Hematopoietic multipotent progenitor cell treated with erythropoietin and hydrocortisone succinate and interleukin-3 and kit ligand, for 17 days (in vitro differentiated cells): Measurements from ENCODE around the gene RBBP8NL.
"Not testable (repeated sequence)": the region's sequence is repeated elsewhere in the genome, so short reads cannot be mapped to it uniquely, and the experiment has no call there.

Experiments used
- DNase-seq: peaks from one replicate; pipeline ENCODE4 v3.0.0-alpha.2; 2015; ENCODE audit warnings: low spot score

Gene RBBP8NL

DNA sequence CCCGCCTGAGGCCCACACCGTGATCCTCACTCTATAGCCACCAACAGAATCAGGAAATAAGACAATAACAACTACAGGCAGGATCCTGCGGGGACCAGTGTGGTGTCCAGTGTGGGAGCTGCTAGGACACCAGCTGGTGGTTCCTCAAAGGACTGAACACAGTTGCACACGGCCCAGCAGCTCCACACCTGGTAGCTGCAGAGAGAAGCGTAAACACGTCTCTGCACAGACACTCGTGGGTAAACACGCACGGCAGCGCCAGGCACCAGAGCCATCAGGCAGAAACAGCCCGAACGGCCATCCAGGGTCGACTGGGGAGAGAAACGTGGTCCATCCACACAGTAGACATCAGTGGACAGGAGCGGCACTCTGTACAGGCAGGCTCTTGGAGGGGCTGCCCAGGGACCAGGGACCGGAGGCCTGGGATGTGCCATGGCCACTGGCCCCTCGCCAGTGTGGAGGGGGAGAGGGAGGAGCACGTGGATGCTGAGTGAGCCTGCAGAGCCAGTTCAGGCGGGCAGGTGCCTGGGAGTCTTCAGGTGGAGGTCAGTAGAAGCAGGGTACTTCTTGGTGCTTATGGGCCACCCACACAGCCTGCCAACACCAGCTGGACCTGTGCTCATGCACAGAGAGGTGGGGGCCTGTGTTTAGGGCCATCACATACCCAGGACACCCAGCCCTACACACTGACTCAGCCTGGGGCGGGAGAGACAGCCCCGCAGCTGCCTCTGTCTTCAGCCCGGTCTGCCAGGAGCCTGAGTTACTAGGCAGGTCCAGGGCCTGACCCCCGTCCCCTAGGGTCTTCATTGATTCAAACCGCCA lies 52.8 kb downstream of the RBBP8NL start:
- DNase-seq, result no peak

DNA sequence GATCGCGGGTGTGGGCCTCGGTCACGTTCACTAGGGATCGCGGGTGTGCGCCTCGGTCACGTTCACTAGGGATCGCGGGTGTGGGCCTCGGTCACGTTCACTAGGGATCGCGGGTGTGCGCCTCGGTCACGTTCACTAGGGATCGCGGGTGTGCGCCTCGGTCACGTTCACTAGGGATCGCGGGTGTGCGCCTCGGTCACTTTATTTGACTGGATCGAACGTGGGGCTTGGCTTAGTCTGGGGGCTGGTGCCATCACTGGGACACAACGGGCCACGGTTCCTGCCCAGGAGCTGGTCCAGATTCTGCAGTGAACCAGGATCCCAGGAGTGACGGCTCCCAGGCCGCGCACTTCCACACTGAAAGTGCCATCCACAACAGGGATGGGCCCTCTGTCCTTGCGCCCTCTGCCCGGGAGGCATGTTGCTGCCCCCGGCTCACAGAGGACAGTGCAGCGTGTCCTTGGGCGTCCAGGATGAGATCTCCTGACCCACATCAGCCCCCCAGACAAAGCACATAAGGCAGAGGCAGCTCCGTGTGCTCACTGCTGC lies 53.6 kb downstream of the RBBP8NL start:
- DNase-seq, result not testable (repeated sequence)

DNA sequence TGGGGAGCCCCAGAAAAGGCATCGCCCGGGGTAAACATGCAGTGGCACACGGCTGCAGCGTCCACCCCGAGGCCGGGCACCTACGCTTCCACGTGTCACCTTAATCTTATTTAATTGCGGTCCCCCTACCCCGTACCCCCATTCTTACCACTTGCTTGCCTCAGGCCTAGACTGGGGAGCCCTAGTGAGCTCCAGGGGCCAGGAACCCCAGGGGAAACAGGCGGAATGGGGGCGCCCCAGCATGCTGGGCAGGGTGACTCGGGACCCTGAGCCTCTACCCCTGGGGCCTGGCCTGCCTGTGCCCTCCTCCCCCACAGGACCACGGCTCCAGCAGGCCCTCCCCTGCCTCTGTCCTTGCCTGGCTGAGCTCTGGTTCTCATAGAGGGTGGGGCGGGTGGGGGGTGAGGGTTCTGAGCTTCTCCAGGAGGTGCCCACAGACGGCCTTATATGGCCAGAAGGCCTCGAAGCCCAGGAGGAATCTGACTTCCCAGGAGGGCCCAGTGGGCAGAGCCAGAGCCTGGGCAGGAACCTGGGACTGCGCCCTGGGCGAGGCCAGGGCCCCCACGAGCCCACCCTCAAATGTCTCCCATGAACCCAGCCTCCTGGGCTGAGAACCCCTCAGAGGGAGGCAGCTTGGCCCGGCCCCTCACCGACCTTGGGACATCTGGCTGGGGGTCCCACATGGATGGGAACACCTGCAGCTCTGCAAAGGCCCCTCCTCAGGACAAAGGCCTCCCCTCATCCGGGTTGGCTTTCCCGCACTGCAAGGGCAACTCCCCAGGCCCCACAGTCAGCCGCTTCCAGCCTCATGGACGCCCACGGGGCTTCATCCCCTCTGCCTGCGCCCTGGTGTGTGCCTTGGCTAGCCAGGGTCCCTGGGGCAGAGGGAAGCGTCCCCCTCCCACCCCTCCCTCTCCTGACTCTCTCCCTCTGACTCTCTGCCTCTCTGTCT lies 55.0 kb downstream of the RBBP8NL start:
- no peak for DNase-seq

DNA sequence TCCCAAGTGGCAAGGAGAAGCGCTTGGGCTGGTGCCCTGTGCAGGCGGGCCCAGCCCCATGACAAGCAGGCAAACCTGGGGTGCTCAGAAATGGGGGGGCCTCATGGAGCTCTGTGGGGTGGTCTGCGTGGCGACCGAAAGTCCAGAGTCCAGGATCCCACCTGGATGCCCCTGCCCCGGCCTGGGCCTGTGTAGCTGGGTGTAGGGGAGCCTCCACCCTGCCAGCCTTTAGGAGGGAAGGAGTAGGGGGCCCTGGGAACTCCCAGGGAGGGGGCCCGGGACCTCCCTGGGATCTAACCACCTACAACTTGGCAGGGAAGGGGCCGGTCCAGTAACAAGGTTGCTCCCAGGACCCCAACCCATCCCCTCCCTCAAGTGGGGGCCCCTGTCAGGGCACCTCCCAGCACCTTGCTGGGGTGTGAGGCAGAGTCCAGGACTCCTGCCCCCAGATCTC lies 55.7 kb downstream of the RBBP8NL start:
- DNase-seq, result no peak

DNA sequence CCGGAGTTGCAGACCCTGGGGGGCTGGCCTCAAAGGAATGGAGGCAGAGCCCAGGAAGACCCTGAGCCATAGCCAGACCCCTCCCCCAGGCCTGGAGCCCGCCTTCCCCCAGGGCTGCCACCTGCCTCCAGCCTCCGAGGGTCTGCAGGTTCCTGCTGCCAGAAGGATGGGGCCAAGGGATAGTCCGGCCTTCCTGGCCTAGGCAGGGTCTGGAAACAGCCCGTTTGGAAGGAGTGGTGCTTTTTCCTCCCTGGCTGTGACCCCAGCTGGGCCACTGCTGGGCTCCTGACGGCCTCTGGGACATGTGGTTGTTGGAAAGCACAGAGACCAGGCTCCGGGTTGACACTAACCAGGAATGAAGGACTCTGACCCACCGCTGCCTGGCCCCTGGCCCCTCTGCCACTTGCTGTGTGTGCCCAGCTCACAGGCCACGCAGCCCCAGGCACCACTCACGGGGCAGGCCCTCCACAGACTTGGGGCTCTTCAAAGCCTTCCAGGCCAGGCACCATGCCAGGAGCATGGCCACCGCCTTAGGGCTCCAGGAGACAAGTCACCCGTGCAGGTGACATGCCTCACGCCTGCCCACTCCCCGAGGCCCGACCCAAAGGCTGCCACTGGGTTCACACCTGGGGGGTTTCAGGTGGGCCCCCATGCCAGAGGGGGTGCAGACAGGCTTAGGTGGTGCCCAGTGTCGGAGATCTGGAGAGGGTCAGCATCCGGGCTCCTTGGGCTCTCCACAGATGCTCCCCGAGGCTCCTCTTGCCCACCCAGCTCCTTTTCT lies 56.3 kb downstream of the RBBP8NL start:
- no peak for DNase-seq

DNA sequence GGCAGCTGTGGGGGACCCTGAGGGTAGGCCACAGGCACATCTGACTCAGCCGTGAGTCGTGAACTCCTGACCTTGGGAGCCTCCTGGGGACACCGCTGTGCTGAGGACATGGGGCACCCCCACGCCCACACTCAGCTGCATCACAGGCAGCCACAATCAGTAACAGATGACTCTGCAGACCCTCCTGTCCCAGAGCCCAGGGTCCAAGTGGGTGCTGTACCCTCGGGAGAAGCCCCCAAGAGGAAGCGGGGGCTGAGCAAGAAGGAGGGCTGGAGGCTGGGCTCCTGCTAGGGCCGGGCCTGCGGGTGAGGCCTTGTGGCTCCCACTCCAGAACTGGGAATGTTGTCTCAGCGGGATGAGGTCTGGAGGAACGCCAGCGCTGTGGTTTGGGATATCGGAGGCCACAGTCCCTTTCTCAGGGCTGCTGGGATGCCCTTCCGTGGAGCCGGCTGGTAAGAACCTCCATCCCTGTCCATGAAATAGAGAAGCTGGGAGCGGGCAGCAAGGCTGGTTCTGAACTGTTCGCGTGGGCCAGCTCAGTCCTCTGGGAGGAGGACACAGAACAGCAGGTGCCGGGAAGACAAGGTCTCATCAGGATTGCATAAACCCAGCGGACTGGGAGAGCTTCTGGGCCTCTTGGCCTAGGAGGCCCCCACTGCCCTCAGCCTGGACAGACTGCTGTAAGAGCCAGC lies 57.1 kb downstream of the RBBP8NL start:
- no peak for DNase-seq

DNA sequence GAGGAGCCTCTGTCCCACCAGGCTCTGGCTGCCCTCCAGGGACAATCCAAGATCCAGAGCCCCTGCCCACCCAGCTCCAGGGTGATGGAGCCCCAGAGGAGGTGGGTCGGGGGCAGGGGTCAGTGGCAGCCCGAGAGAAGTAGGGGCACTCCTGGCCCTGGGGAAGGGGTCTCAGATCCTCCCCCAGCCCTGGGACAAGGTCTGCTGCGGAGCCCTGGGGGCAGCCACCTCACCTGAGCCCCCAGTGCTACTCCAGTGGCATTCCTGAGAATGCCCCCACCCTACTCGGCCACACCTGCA lies 57.6 kb downstream of the RBBP8NL start:
- no peak for DNase-seq

DNA sequence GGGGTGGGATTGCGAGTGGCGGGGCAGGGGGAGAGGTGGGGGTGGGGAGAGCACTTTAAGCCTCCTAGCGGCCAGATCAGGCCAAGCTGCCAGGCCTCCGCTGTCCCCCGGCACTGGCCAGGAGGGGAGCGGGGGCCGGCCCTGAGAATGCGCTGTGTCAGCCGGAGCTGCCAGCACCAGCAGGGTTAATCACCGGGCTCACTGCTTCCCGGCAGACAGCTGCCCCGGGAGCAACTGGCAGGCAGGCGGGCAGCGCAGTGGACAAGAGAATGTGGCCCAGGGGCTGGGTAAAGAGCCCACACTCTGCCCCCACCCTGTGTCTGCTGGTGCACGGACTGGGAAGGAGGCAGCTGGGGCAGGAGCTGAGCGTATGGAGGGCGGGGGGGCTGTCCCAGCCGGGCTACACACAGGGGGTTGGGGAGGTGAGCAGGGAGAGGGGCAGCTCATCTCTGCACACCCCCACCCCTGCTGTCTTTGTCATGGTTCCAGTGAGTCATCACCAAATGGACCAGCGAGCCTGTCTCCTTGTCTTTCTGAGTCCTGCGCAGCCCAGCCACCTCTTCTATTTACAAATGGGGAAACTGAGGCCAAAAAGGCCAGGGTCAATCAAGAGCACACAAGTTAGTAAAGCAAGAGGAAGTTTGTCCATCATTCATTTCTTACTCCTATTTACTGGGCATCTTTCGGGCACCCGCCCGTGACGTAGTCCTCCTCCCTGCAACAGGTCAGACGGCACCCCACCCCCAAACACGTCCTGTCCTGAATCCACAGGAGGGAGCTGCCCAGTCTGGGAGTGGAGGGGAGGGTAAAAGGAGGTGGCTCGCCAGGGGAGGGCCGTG lies 58.1 kb downstream of the RBBP8NL start:
- no peak for DNase-seq

DNA sequence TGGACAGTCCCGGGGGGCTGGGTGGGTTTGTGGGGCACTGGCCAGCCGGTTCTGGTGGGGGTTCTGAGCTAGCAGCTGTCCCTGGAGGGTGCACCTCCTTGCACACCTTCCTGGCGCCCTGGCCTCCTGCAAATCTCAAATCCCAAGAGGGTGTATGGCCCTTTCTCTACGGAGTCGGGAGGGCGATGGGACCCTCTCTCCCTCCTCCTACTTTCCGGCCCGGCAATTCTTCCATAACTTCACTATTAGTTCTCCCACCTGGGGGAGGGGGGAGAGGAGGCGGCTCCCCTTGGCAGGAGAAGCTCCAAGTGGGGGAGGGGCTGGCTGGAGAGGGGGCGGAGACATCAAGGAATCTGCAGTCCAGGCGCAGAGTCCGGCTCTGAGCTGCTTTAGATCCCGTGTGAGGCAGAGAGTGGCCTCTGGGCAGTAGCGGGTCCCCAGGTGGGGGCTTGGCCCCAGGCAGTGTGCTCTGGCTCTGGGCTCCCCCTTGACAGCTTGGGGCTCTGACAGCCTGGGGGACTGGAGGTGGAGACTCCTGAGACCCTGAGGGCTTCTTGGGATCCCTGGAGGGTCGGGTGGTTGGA lies 58.9 kb downstream of the RBBP8NL start:
- DNase-seq, result no peak

DNA sequence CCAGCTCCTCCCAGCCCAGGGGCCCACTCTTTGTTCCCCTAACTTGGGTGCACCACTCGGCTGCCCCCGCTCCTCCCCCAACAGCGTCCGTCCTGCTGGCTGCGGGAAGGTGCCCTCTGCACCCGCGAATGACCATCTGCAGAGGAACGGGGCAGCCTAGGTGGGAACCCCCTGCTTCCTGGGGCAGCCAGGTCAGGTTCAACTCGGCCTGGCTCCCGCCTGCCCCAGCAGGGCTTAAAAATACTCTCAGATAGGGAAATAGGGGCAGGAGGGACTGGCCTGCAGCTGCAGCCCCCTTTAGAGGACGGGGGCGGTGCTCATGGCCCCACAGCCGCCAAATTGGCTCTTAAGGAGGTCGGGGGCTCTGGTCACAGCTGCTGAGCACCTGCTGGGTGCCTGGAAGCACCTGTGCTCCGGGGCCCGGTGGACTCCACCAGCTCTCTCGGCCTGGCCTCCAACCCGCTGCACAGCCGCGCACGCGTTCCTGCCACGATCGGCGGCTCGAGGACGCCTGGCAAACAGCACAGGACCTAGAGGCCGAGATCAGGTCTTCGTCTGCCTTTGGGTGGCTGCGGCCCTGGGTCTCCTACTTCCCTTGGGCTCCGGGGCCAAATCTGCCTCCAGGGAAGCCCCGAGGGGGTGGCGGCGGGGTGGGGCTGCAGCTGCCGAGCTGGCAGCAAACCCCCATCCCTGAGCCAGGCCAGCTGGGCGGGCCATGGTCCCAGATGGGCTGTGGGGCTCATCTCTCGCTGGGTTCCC lies 59.5 kb downstream of the RBBP8NL start:
- no peak for DNase-seq

DNA sequence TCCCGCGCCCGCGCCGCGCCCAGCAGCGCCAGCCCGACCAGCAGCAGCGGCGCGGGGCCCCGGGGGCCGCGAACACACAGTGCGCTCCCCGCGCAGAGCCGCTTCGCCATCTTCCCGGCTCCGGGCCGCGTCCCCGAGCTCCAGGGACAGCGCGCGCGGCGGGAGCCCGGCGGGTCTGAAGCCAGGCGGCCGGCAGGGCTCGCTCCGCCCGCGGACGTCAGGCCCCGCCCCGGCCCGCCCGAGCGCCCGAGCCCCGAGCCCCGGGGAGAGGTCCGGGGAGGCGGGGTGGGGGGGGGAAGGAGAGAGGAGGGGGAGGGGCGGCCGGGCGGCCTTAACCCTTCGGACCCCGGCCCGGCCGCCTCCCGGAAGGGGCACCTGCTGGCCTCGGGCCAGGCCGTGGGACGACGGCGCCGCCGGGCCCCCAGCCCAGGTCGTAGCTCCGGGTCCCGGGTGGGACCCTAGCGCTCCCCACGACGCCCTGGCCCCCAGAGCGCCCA lies 60.2 kb downstream of the RBBP8NL start, which contains the start of gene LAMA5:
TSS of gene LAMA5 (minus strand) at position 177 of the 497 bp plus-strand sequence. CDS start at position 110, 67 bp downstream.
- peak; percentile 13 for DNase-seq

DNA sequence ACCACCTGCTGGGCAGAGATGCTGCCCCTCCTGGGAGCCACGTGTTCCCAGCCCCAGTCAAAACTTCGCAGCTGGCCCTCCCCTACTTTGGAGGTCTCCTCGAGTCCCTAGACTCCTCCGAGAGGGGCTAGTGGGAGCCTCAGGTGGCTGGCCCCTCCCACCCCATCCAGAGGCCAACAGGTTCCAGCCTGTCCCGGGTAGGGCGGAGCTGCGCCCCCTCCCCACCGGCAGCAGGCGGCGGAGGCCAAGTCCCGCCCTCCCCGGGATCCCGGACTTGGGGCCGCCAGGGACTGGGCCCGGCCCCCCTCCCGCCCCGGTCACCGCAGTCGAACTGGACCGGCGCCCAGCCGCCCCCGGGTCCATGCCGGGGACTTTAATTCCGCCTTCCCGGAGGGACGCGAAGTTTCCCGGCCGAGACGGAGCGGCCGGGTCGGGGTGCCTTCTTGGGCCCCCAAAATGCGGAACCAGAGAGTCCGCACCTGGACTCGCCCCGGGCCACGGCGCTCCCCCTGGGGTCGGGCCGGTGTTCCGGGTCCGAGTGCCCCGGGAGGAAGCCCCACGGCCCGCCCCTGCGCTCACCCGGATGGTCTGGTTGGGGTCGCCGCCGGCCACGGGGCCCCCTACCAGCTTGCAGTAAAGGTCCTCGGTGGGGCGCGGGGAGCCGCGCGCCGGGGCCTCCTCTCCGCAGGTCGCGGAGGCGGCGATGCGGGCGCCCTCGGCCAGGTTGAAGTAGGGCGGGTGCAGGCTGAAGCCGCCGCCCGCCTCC lies 60.8 kb downstream of the RBBP8NL start:
- no peak for DNase-seq

DNA sequence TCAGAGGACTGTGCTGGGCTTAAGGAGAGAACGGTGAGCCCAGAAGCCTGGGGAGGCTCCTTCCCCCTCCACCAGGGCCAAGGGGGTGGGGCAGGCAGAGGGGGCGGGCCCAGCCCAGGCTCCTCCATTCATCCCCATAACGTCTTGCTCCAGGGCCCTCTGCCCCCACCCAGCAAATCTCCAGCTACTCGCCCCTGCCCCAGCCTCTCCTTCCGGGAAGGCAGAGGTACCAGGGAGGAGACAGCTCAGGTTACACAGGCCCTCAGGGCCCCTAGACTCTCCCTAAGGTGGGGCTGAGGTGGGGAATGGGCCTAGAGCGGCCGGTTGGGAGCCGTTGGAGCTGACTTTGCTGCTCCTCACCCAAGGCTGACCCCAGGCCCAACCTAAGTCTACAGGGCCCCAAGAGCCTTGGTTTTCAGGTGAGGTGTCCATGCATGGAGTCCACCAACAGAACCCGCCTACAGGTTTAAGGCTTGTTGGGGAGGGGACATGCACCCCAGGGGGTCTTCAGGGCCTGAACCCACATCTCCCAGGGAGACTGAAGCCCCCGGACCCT lies 61.4 kb downstream of the RBBP8NL start:
- DNase-seq, result no peak

DNA sequence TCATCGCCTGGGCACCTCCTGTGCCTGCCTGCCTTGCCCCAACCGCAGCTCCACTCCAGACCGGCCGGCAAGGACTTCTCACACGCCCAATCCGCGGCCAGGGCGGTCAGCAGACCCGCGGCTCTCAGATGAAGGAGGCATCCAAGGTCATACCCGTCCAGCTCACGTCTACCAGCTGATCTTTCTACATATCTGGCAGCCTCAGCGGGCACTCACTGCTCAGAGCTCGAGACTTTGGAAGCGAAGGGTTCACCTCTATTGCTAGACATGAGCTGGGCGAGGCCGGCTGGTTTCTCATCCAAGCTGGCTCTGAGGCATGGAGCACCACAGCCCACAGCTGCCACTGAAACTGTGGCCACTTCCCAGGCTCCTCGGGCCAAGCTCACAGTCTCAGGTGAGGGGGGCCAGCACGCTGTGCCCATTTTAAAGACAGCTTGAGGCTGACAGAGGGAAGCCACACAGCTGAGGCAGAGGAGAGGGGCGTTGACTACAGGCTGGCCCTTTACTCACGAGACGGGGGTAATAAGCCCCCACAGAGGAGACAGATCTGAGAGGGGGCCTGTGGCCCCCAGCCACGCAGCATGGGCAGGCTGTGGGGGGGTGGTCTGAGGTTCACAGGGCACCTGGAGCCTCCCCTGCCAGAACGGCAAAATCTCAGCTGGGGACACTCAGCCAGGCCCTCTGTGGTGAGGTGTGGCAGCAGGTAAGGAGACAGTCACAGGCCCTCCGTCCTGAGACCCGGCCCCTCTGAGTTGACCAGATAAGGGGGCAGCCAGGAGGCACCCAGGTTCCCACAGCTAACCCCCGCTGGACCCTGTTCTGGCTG lies 62.2 kb downstream of the RBBP8NL start:
- DNase-seq, result no peak

DNA sequence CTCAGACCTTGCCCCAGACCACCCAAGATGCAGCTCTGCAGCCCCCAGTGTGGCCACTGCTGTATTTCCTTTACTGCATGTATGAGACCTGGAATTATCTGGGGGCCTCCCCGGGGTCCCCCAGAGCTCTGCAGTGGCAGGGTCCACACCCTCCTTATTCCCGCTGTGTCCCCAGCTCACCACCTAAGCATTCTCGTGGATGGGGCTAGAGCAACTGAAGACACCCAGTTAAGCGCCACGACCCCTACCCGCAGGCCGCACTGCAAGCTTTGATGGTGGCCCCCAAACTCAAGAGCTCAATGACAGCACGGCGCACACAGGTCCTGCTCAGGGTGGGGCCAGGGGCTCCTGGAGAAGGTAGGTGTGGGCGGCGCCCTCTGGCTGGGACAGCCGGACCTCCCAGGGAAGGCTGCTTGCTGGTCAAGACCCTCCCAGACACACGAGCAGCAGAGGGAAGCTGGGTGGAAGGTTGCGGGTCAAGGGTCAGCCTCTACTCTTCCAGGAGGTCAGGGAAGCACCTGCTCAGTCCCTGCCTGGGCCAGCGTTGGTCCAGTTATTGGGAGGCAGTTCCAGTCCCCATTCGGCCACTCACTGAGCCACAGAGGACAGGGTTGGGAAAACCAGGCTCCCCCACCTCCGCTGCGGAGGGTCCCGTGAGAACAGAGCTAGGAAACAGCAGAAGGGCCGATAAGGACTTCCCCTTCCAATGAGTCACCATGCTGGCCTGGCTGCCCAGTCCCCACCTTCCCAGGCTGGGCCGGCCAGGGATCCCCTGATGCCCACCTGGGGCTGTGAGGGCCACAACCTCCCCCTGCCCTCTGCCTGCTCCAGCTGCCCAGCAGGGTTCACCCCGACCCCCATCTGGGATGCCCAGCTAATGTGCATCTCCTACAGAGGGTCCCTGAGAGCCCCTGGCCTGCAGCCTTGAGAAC lies 63.2 kb downstream of the RBBP8NL start:
- no peak for DNase-seq
